Measurements from ENCODE around the gene COLEC11. TPM values are rescaled to one million over a fixed set of nuclear protein-coding genes. Genes with fewer than 3 reads are reported as not detected.

COLEC11 gene
- total RNA-seq, 1 donor from 2014 or later, result not detected

- Mint-ChIP-seq H3K4me3 (no peak overlapping the region), H3K36me3 (ENCODE audit: low read depth) (no peaks in the 10 kb centered on the region), H3K4me1 (ENCODE audit: low read depth) (no peaks in the 10 kb centered on the region), H3K27me3 (ENCODE audit: insufficient read depth) (no peaks in the 10 kb centered on the region), H3K27ac (no peak overlapping the region), H3K9me3 (no peaks in the 10 kb centered on the region)
- DNase-seq (ENCODE audit: low spot score), result no peak
- intact Hi-C loops (cut with micrococcal nuclease), result no loop called here
Observed at GRCh38 chr2:3643371-3644245, 48.7 kb downstream of the COLEC11 start.

DNA sequence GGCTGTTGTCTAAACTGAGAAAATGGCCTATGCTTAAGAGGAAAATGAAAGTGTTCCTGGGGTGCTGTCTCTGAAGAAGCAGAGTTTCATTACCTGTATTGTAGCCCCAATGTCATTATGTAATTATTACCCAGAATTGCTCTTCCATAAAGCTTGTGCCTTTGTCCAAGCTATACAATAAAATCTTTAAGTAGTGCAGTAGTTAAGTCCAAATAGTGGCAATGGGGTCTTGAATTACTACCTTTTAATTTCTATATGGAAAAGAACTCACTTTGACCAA is 49.3 kb downstream of the COLEC11 start:
- no peaks in the 10 kb centered on the region for H3K36me3 Mint-ChIP-seq (ENCODE audit: low read depth)
- H3K4me1 Mint-ChIP-seq (ENCODE audit: low read depth), result no peaks in the 10 kb centered on the region
- H3K4me3 Mint-ChIP-seq, result no peak overlapping the region
- no peak overlapping the region for H3K27ac Mint-ChIP-seq
- no peak for DNase-seq (ENCODE audit: low spot score)
- intact Hi-C loops (cut with micrococcal nuclease), result no loop called here
- no peaks in the 10 kb centered on the region for H3K27me3 Mint-ChIP-seq (ENCODE audit: insufficient read depth)
- no peaks in the 10 kb centered on the region for H3K9me3 Mint-ChIP-seq

GRCh38 chr2:3644891-3645605 is 50.1 kb downstream of the COLEC11 start:
- intact Hi-C loops (cut with micrococcal nuclease), result no loop called here
- Mint-ChIP-seq H3K4me1 (ENCODE audit: low read depth) (no peaks in the 10 kb centered on the region), H3K36me3 (ENCODE audit: low read depth) (no peaks in the 10 kb centered on the region), H3K4me3 (no peak overlapping the region), H3K27me3 (ENCODE audit: insufficient read depth) (no peaks in the 10 kb centered on the region), H3K9me3 (no peaks in the 10 kb centered on the region), H3K27ac (no peak overlapping the region)
- no peak for DNase-seq (ENCODE audit: low spot score)

DNA sequence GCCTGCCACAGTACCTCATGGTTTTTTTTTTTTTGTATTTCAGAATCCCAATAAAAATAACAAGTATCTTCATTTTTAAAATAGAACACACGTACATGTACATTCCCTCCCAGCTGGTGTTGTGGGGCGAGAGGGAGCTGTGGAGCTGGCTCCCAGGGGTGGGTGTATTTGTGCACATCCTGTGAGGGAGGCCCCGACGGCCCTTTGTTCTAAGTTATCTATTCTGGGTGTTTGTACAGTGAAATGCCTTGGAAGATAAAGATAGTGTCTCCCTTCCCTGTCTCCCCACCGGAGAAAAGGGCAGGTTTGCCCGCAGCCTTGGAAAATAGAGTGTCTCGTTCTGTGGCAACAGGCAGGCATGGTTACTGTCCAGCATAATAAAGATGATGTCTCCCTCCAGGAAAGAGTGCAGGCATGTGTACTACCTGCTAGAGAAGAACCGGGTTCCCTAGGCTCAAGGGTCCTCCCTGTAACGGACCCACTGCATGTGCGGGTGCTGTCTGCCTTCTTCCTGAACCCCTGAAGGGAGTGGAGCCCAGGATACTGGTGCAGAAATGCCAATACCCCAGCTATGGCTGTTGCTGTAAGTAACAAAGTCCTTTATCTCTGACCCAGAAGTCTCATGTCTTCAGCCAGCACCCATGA is 51.0 kb downstream of the COLEC11 start:
- Mint-ChIP-seq H3K36me3 (ENCODE audit: low read depth) (no peaks in the 10 kb centered on the region), H3K4me1 (ENCODE audit: low read depth) (peaks cover 3% of the 10 kb centered on the region), H3K4me3 (no peak overlapping the region), H3K9me3 (no peaks in the 10 kb centered on the region), H3K27ac (no peak overlapping the region), H3K27me3 (ENCODE audit: insufficient read depth) (no peaks in the 10 kb centered on the region)
- intact Hi-C loops (cut with micrococcal nuclease), result no loop called here
- DNase-seq (ENCODE audit: low spot score), result no peak

DNA sequence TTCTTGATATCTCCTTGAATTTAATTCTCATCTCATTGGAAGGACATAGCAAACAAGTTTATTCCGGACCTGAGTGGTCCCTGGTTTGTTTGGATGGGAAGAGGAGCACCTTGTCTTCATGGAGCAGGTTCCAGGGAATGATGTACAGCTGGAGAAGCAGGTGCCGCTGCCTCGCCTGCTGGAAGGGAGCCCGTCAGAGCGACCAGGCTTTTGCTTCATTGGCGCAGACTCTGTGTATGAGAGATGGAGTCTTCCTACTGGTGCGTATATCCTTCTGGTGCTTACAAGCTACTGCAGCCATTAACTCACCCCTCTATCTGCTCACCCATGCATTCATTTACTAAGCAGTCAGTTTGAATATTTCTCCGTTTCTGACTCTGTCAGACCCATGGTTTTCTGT is 51.5 kb downstream of the COLEC11 start:
- H3K36me3 Mint-ChIP-seq (ENCODE audit: low read depth), result no peaks in the 10 kb centered on the region
- peaks cover 9% of the 10 kb centered on the region for H3K4me1 Mint-ChIP-seq (ENCODE audit: low read depth)
- no peak overlapping the region for H3K4me3 Mint-ChIP-seq
- H3K9me3 Mint-ChIP-seq, result no peaks in the 10 kb centered on the region
- intact Hi-C loops (cut with micrococcal nuclease), result no loop called here
- H3K27me3 Mint-ChIP-seq (ENCODE audit: insufficient read depth), result no peaks in the 10 kb centered on the region
- no peak for DNase-seq (ENCODE audit: low spot score)
- H3K27ac Mint-ChIP-seq, result no peak overlapping the region

- H3K36me3 Mint-ChIP-seq (ENCODE audit: low read depth), result no peaks in the 10 kb centered on the region
- H3K4me3 Mint-ChIP-seq, result no peak overlapping the region
- peaks cover 17% of the 10 kb centered on the region for H3K4me1 Mint-ChIP-seq (ENCODE audit: low read depth)
- intact Hi-C loops (cut with micrococcal nuclease), result no loop called here
- H3K27me3 Mint-ChIP-seq (ENCODE audit: insufficient read depth), result no peaks in the 10 kb centered on the region
- H3K9me3 Mint-ChIP-seq, result no peaks in the 10 kb centered on the region
- no peak for DNase-seq (ENCODE audit: low spot score)
- no peak overlapping the region for H3K27ac Mint-ChIP-seq
Observed at GRCh38 chr2:3647246-3647645, 52.3 kb downstream of the COLEC11 start.

DNA sequence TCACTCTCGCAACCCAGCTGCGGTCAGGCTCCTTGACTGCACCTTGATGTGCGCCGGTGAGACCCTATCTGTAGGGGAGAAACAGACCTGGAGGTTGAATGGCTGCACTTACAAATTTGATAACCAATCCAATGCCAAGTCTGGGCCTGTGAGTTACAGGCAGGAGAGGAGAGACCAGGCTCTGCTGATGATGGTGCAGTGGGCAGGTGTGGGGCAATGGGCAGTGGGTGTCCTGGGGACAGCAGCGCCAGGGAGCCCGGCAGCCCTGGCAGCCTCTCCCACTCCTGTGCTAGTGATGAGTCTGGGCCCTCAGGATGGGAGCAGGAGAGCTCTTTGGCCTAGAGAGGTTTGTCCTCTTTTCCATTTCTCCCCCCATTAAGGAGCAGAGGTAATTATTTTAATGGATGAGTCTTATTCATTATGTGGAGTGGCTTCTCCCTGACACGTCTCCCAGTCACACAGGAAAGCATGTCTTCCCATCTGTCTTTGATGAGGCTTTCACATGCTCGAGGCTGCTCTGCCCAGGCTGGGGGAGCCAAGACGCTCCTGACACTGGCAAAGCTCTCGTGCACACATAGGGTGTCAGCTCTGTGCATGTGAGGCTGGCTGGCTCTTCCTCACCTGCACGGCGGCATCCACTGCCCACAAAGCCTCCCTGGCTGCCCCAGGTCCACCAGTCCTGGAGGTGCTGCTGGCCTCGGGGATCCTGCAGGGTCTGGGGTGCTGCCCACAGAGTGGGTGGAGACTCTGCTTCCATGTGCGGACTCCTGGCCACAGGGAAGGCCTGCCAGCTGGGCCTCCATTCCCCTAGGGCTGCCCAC is 53.1 kb downstream of the COLEC11 start:
- Mint-ChIP-seq H3K36me3 (ENCODE audit: low read depth) (no peaks in the 10 kb centered on the region), H3K27me3 (ENCODE audit: insufficient read depth) (no peaks in the 10 kb centered on the region), H3K27ac (no peak overlapping the region), H3K4me1 (ENCODE audit: low read depth) (peaks cover 18% of the 10 kb centered on the region), H3K4me3 (no peak overlapping the region), H3K9me3 (no peaks in the 10 kb centered on the region)
- no peak for DNase-seq (ENCODE audit: low spot score)
- intact Hi-C loops (cut with micrococcal nuclease), result no loop called here

- intact Hi-C loops (cut with micrococcal nuclease), result no loop called here
- Mint-ChIP-seq H3K27me3 (ENCODE audit: insufficient read depth) (peaks cover under 1% of the 10 kb centered on the region), H3K9me3 (no peaks in the 10 kb centered on the region), H3K27ac (no peak overlapping the region), H3K4me1 (ENCODE audit: low read depth) (peaks cover 18% of the 10 kb centered on the region), H3K36me3 (ENCODE audit: low read depth) (no peaks in the 10 kb centered on the region), H3K4me3 (no peak overlapping the region)
- no peak for DNase-seq (ENCODE audit: low spot score)
Observed at GRCh38 chr2:3648652-3649177, 53.8 kb downstream of the COLEC11 start.

DNA sequence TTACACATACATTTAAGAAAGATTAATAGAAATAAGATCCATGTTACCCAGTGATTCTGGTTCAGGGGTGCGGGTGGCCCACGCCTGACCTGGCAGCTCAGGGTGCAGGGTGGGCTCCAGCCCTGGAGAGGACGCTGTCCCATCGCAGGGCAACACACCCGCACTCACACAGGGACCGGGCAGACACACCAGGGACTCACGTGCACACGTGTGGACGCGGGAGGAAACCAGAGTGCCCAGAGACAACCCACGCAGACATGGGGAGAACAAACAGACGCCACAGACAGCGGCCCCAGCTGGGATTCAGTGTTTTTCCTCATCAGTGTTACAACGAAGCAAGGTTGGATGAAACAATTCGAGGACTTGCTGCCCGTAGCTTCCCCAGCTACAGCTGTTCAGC is 54.7 kb downstream of the COLEC11 start:
- intact Hi-C loops (cut with micrococcal nuclease), result no loop called here
- no peaks in the 10 kb centered on the region for H3K36me3 Mint-ChIP-seq (ENCODE audit: low read depth)
- H3K4me1 Mint-ChIP-seq (ENCODE audit: low read depth), result peaks cover 18% of the 10 kb centered on the region
- H3K27ac Mint-ChIP-seq, result no peak overlapping the region
- H3K9me3 Mint-ChIP-seq, result no peaks in the 10 kb centered on the region
- H3K4me3 Mint-ChIP-seq, result no peak overlapping the region
- peaks cover 2% of the 10 kb centered on the region for H3K27me3 Mint-ChIP-seq (ENCODE audit: insufficient read depth)
- no peak for DNase-seq (ENCODE audit: low spot score)

- peaks cover 2% of the 10 kb centered on the region for H3K27me3 Mint-ChIP-seq (ENCODE audit: insufficient read depth)
- peaks cover 18% of the 10 kb centered on the region for H3K4me1 Mint-ChIP-seq (ENCODE audit: low read depth)
- intact Hi-C loops (cut with micrococcal nuclease), result loop anchor here (2.0 kb wide), 2 partner anchors 1038 to 1764 kb away; no protein-coding TSS in a partner anchor
- peak overlapping the region; percentile 78 for H3K4me3 Mint-ChIP-seq
- no peaks in the 10 kb centered on the region for H3K36me3 Mint-ChIP-seq (ENCODE audit: low read depth)
- no peaks in the 10 kb centered on the region for H3K9me3 Mint-ChIP-seq
- no peak for DNase-seq (ENCODE audit: low spot score)
- no peak overlapping the region for H3K27ac Mint-ChIP-seq
Observed at GRCh38 chr2:3650140-3650920, 55.4 kb downstream of the COLEC11 start.

GRCh38 chr2:3651691-3652648 is 57.1 kb downstream of the COLEC11 start:
- H3K36me3 Mint-ChIP-seq (ENCODE audit: low read depth), result no peaks in the 10 kb centered on the region
- H3K4me1 Mint-ChIP-seq (ENCODE audit: low read depth), result peaks cover 18% of the 10 kb centered on the region
- H3K9me3 Mint-ChIP-seq, result no peaks in the 10 kb centered on the region
- peaks cover 2% of the 10 kb centered on the region for H3K27me3 Mint-ChIP-seq (ENCODE audit: insufficient read depth)
- intact Hi-C loops (cut with micrococcal nuclease), result loop anchor here (1.0 to 2.0 kb wide), 11 partner anchors 55 to 1765 kb away; partner anchors contain the start of genes ADI1, EIPR1, RNASEH1 and RPS7
- peak overlapping the region; percentile 90 for H3K4me3 Mint-ChIP-seq
- peak overlapping the region; percentile 96 for H3K27ac Mint-ChIP-seq
- peak; percentile 56 for DNase-seq (ENCODE audit: low spot score)

Measured in activated T-helper 1 cell treated with anti-CD3 and anti-CD28 coated beads, Interleukin-12 subunit alpha, Interleukin-12 subunit beta, Interleukin-2, Interleukin-4 antibody, amounts not matched to agents 30 ng/mL and 10 ng/mL and 1 ng/mL, durations not matched to agents 14 hours and 24 hours and 36 hours (primary cell).